Muscle layer of duodenum (tissue), 2 donors: ENCODE measurements around the gene ZNF782.
"Not testable (repeated sequence)": the region's sequence is repeated elsewhere in the genome, so short reads cannot be mapped to it uniquely, and the experiment has no call there.

Experiments used
- H3K27ac ChIP-seq: one replicate; pipeline ENCODE4 v1.7.0; 2013; ENCODE audit warnings: mild to moderate bottlenecking, low read length
- H3K27me3 ChIP-seq: one replicate; pipeline ENCODE4 v1.7.0; 2013; ENCODE audit warnings: low read depth, mild to moderate bottlenecking, control low read depth, low read length
- H3K36me3 ChIP-seq, 2 donors: one replicate each; pipeline ENCODE4 v1.7.0; 2013; ENCODE audit warnings: low read length in 2 of 2, control low read depth in 1 of 2, mild to moderate bottlenecking in 1 of 2; ENCODE audit not compliant: insufficient read depth in 2 of 2, control insufficient read depth in 1 of 2
- H3K4me1 ChIP-seq, 2 donors: one replicate each; pipeline ENCODE4 v1.7.0; 2013; ENCODE audit warnings: low read length in 2 of 2, mild to moderate bottlenecking in 2 of 2, control low read depth in 1 of 2, moderate library complexity in 1 of 2; ENCODE audit not compliant: insufficient read depth in 2 of 2, control insufficient read depth in 1 of 2
- H3K4me3 ChIP-seq, 2 donors: one replicate each; pipeline ENCODE4 v1.7.0; 2013; ENCODE audit warnings: low read length in 2 of 2, low read depth in 1 of 2, mild to moderate bottlenecking in 1 of 2
- H3K9me3 ChIP-seq, 2 donors: one replicate each; pipeline ENCODE4 v1.7.0; 2013; ENCODE audit warnings: low read length in 2 of 2, control low read depth in 1 of 2, mild to moderate bottlenecking in 1 of 2; ENCODE audit not compliant: control insufficient read depth in 1 of 2
- donor health status: healthy.

ZNF782 gene

GRCh38 chr9:96853781-96854650 is at the start of gene ZNF782:
Gene ZNF782, minus strand, starts transcription at chr9:96854514. Its CDS starts 2,553 bp downstream, at chr9:96851961.
- Histone ChIP-seq H3K27ac (peak within 1 kb of the TSS; percentile 61), H3K9me3 (no peaks in the 10 kb centered on the region), H3K4me3 (peak within 1 kb of the TSS; percentile 82 to 90), H3K27me3 (no peaks in the 10 kb centered on the region), H3K4me1 (peaks cover 10 to 20% of the 10 kb centered on the region in 2 donors), H3K36me3 (no peaks in the 10 kb centered on the region)

- peaks cover 13 to 19% of the 10 kb centered on the region in 2 donors for H3K36me3 ChIP-seq
- not testable (repeated sequence) for H3K4me3 ChIP-seq, H3K4me1 ChIP-seq, H3K27ac ChIP-seq, H3K27me3 ChIP-seq, H3K9me3 ChIP-seq
These were observed 45.7 kb upstream of the ZNF782 start for GRCh38 chr9:96900010-96900409.

GRCh38 chr9:96892131-96892530 is 37.8 kb upstream of the ZNF782 start:
- Histone ChIP-seq H3K9me3 (no peaks in the 10 kb centered on the region), H3K27me3 (no peaks in the 10 kb centered on the region), H3K36me3 (peaks cover 13 to 22% of the 10 kb centered on the region in 2 donors), H3K27ac (no peak overlapping the region), H3K4me1 (no peaks in the 10 kb centered on the region), H3K4me3 (no peak overlapping the region)

GRCh38 chr9:96888591-96888990 is 34.3 kb upstream of the ZNF782 start:
- Histone ChIP-seq H3K4me3 (no peak overlapping the region), H3K9me3 (no peaks in the 10 kb centered on the region), H3K36me3 (no peaks in the 10 kb centered on the region), H3K4me1 (no peaks in the 10 kb centered on the region), H3K27ac (no peak overlapping the region), H3K27me3 (no peaks in the 10 kb centered on the region)

- Histone ChIP-seq H3K4me1 (no peaks in the 10 kb centered on the region), H3K9me3 (no peaks in the 10 kb centered on the region), H3K27ac (no peak overlapping the region), H3K27me3 (no peaks in the 10 kb centered on the region), H3K36me3 (no peaks in the 10 kb centered on the region), H3K4me3 (no peak overlapping the region)
These were observed 31.1 kb upstream of the ZNF782 start for GRCh38 chr9:96885424-96885823.

GRCh38 chr9:96884443-96884842 is 30.1 kb upstream of the ZNF782 start:
- Histone ChIP-seq H3K36me3 (no peaks in the 10 kb centered on the region), H3K4me3 (no peak overlapping the region), H3K4me1 (no peaks in the 10 kb centered on the region), H3K9me3 (no peaks in the 10 kb centered on the region), H3K27ac (no peak overlapping the region), H3K27me3 (no peaks in the 10 kb centered on the region)

- Histone ChIP-seq H3K27me3 (no peaks in the 10 kb centered on the region), H3K9me3 (no peaks in the 10 kb centered on the region), H3K4me3 (no peak overlapping the region), H3K27ac (no peak overlapping the region), H3K36me3 (no peaks in the 10 kb centered on the region), H3K4me1 (no peaks in the 10 kb centered on the region)
These were observed 29.6 kb upstream of the ZNF782 start for GRCh38 chr9:96883922-96884321.

- Histone ChIP-seq H3K27ac (no peak overlapping the region), H3K4me1 (peaks cover 0 to 24% of the 10 kb centered on the region in 2 donors), H3K4me3 (peak overlapping the region in 1 of 2 donors; percentile 25), H3K36me3 (no peaks in the 10 kb centered on the region), H3K27me3 (peaks cover 11% of the 10 kb centered on the region), H3K9me3 (no peaks in the 10 kb centered on the region)
These were observed 23.0 kb upstream of the ZNF782 start for GRCh38 chr9:96877269-96877668.

GRCh38 chr9:96875461-96876142 is 21.3 kb upstream of the ZNF782 start:
- peak overlapping the region; percentile 70 to 73 for H3K4me3 ChIP-seq
- peak overlapping the region; percentile 80 for H3K27ac ChIP-seq
- H3K9me3 ChIP-seq, result no peaks in the 10 kb centered on the region
- peaks cover 11% of the 10 kb centered on the region for H3K27me3 ChIP-seq
- H3K36me3 ChIP-seq, result no peaks in the 10 kb centered on the region
- H3K4me1 ChIP-seq, result peaks cover 0 to 24% of the 10 kb centered on the region in 2 donors

GRCh38 chr9:96874947-96875460 is 20.7 kb upstream of the ZNF782 start:
- Histone ChIP-seq H3K27me3 (peaks cover 11% of the 10 kb centered on the region), H3K27ac (peak overlapping the region; percentile 80), H3K4me3 (peak overlapping the region; percentile 70 to 73), H3K36me3 (no peaks in the 10 kb centered on the region), H3K9me3 (no peaks in the 10 kb centered on the region), H3K4me1 (peaks cover 0 to 24% of the 10 kb centered on the region in 2 donors)

GRCh38 chr9:96874201-96874785 is 20.0 kb upstream of the ZNF782 start:
- H3K27me3 ChIP-seq, result peaks cover 11% of the 10 kb centered on the region
- H3K4me1 ChIP-seq, result peaks cover 0 to 24% of the 10 kb centered on the region in 2 donors
- H3K9me3 ChIP-seq, result no peaks in the 10 kb centered on the region
- H3K36me3 ChIP-seq, result no peaks in the 10 kb centered on the region
- H3K27ac ChIP-seq, result peak overlapping the region; percentile 80
- H3K4me3 ChIP-seq, result no peak overlapping the region
